ENCODE measurements around the gene SCAMP5. TPM values are rescaled to one million over a fixed set of nuclear protein-coding genes. Genes with fewer than 3 reads are reported as not detected.

SCAMP5 gene
- total RNA-seq, 3 donors from 2014 or later = 7.3 to 10.8 (median 7.4) TPM

DNA sequence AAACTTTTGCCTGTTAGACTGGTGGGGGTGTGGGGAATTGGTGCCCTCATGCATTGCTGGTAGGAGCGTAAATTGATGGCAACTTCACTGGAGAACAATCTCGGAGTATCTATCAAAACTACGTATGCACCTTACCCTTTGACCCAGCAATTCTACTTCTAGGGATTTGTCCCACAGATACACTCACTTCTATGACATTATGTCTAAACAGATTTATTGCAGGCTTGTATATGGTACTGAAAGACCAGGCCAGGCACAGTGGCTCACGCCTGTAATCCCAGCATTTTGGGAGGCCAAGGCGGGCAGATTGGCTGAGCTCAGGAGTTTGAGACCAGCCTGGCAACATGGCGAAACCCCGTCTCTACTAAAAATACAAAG lies 58.4 kb downstream of the SCAMP5 start:
- ATAC-seq = peak; percentile 47
- DNase-seq = no peak

DNA sequence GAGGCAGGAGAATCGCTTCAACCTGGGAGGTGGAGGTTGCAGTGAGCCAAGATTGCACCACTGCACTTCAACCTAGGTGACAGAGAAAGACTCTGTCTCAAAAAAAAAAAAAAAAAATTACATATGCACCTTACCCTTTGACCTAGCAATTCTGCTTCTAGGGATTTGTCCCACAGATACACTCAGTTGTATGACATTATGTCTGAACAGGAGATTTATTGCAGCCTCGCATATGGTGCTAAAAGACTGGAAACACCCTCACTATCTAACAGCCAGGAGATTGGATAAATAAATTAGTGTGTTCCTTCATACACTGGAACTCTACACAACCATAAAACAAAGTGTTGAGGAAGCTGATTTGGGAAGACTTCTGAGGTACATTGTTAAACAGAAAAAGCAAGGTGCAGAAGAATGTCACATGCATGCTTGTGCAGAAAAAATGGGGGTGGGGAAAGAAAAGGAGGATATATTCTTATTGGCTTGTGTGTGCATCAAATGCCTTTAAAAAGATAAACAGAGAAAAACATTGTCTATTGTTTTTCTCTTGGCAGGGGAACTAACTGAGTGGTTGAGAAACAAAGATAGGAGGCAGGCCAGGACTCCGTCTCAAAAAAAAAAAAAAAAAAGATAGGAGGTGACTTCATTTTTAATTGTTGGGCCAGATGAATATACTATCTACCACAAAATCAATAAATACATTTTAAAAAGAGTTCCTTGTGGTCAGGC lies 59.0 kb downstream of the SCAMP5 start:
- no peaks in the 10 kb centered on the region for H3K9me3 ChIP-seq
- ATAC-seq (peak; percentile 93), DNase-seq (no peak)
- H3K4me1 ChIP-seq (ENCODE audit: low read depth) = no peaks in the 10 kb centered on the region
- H3K4me3 ChIP-seq = no peak overlapping the region
- intact Hi-C loops (cut with DNase I, micrococcal nuclease) = no loop called here
- H3K36me3 ChIP-seq (ENCODE audit: low read depth) = no peaks in the 10 kb centered on the region
- TF ChIP-seq, protein P1, sequence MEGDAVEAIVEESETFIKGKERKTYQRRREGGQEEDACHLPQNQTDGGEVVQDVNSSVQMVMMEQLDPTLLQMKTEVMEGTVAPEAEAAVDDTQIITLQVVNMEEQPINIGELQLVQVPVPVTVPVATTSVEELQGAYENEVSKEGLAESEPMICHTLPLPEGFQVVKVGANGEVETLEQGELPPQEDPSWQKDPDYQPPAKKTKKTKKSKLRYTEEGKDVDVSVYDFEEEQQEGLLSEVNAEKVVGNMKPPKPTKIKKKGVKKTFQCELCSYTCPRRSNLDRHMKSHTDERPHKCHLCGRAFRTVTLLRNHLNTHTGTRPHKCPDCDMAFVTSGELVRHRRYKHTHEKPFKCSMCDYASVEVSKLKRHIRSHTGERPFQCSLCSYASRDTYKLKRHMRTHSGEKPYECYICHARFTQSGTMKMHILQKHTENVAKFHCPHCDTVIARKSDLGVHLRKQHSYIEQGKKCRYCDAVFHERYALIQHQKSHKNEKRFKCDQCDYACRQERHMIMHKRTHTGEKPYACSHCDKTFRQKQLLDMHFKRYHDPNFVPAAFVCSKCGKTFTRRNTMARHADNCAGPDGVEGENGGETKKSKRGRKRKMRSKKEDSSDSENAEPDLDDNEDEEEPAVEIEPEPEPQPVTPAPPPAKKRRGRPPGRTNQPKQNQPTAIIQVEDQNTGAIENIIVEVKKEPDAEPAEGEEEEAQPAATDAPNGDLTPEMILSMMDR (IDR thresholded peaks at IDR 0.05) = no peak

More for the DNA sequence above, 58.4 kb downstream of the SCAMP5 start:
- Histone ChIP-seq H3K4me1 (ENCODE audit: low read depth) (no peaks in the 10 kb centered on the region), H3K9me3 (no peaks in the 10 kb centered on the region), H3K4me3 (no peak overlapping the region), H3K36me3 (ENCODE audit: low read depth) (no peaks in the 10 kb centered on the region)
- TF ChIP-seq, protein P1 (IDR thresholded peaks at IDR 0.05) = no peak
- intact Hi-C loops (cut with DNase I, micrococcal nuclease) = no loop called here

DNA sequence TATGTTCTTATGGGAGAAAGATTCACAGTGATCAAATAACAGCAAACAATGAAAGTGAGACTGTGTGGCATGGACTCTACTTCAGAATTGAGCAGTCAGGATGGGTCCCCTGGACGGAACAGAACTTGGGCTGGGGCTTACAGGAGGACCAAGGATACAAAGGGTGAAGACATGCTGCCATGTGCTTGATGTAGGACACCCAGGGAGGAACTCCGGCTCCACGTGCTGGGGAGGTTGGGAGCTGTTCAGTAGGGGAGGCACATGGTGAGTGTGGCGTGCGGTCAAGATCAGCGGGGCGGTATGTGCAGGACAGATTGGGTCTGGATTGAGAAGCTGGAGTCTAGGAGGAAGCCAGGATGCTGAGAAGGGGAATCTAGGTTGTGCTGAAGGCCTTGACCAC lies 60.7 kb downstream of the SCAMP5 start:
- TF ChIP-seq, protein P1 (IDR thresholded peaks at IDR 0.05) = no peak
- ATAC-seq = no peak
- DNase-seq = no peak
- no peaks in the 10 kb centered on the region for H3K36me3 ChIP-seq (ENCODE audit: low read depth)
- H3K4me3 ChIP-seq = no peak overlapping the region
- H3K4me1 ChIP-seq (ENCODE audit: low read depth) = no peaks in the 10 kb centered on the region
- intact Hi-C loops (cut with DNase I, micrococcal nuclease) = no loop called here
- no peaks in the 10 kb centered on the region for H3K9me3 ChIP-seq

GRCh38 chr15:75058127-75058905 lies 63.0 kb downstream of the SCAMP5 start:
- intact Hi-C loops (cut with DNase I, micrococcal nuclease) = no loop called here
- ATAC-seq = no peak
- no peak overlapping the region for H3K4me3 ChIP-seq
- no peaks in the 10 kb centered on the region for H3K4me1 ChIP-seq (ENCODE audit: low read depth)
- no peaks in the 10 kb centered on the region for H3K9me3 ChIP-seq
- TF ChIP-seq, protein P1 (IDR thresholded peaks at IDR 0.05) = no peak
- no peaks in the 10 kb centered on the region for H3K36me3 ChIP-seq (ENCODE audit: low read depth)
- DNase-seq = no peak

DNA sequence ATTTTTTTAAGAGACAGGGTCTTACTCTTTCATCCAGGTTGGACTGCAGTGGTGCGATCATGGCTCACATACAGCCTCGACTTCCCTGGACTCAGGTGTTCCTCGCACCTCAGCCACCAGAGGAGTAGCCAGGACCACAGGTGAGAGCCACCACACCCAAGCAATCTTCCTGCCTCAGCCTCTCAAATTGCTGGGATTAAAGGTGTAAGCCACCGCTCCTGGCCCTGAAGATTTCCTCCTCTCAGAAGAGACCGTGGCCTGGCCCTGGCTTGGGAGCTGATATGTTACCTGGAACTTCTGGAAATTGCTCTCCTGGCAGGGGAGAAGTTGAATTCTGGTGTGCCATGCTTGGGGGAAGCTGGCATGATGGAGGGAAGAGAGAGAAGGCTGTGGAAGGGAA lies 64.2 kb downstream of the SCAMP5 start:
- TF ChIP-seq, protein P1 (IDR thresholded peaks at IDR 0.05) = no peak
- DNase-seq (no peak), ATAC-seq (no peak)
- no peaks in the 10 kb centered on the region for H3K4me1 ChIP-seq (ENCODE audit: low read depth)
- no peak overlapping the region for H3K4me3 ChIP-seq
- H3K9me3 ChIP-seq = no peaks in the 10 kb centered on the region
- H3K36me3 ChIP-seq (ENCODE audit: low read depth) = no peaks in the 10 kb centered on the region
- intact Hi-C loops (cut with DNase I, micrococcal nuclease) = no loop called here

All from mucosa of descending colon (tissue), 3 donors.